Panc1 (cell line): ENCODE measurements around the gene HNRNPUL1. TPM values are rescaled to one million over a fixed set of nuclear protein-coding genes. Genes with fewer than 3 reads are reported as not detected.
A peak's percentile ranks its signal among the peaks of the same experiment; 100 is the strongest.

ENCODE experiments used
- ATAC-seq: fragments of 200-7000 bp; cut with Tn5 transposase; 2 replicates; pipeline ENCODE4 v1.9.1; 2020; ENCODE audit warnings: mild to moderate bottlenecking, moderate library complexity
- BruUV-seq: library from RNA; stranded (reverse); fragments of 400-500 nt; replicated peaks from 2 replicates; lab custom pipeline; 2021; lab: Mats Ljungman, UMichigan
- CTCF ChIA-PET: fragments of 300-600 bp; sonication (Branson Sonifier 250); formaldehyde crosslinking; loops from one replicate; lab custom pipeline; 2022; ENCODE audit warnings: antibody characterized with exemption; lab: Charles Lee
- POLR2A ChIA-PET: fragments of 300-600 bp; sonication (Branson Sonifier 250); formaldehyde crosslinking; loops from one replicate; lab custom pipeline; 2022; ENCODE audit warnings: antibody characterized with exemption; lab: Charles Lee
- DNase-seq: peaks from one replicate; pipeline ENCODE4 v3.0.0-alpha.2; 2010; ENCODE audit warnings: low read depth, low spot score
- H3K27ac ChIP-seq: 2 replicates; pipeline ENCODE4 v1.5.1; 2011; ENCODE audit warnings: mild to moderate bottlenecking, low read length, inconsistent platforms
- H3K27me3 ChIP-seq: fragments of 200-500 bp; sonication (Bioruptor generic); 2 replicates; pipeline ENCODE4 v1.6.0; 2014; ENCODE audit warnings: low read length, inconsistent platforms; ENCODE audit not compliant: control insufficient read depth, insufficient read depth
- H3K36me3 ChIP-seq: fragments of 200-500 bp; sonication (Bioruptor generic); 2 replicates; pipeline ENCODE4 v1.5.1; 2014; ENCODE audit warnings: inconsistent platforms, mild to moderate bottlenecking, low read length, moderate library complexity; ENCODE audit not compliant: control insufficient read depth, insufficient read depth
- H3K4me1 ChIP-seq: 2 replicates; pipeline ENCODE4 v1.5.1; 2011; ENCODE audit warnings: inconsistent platforms, mild to moderate bottlenecking, low read length, moderate library complexity; ENCODE audit not compliant: control insufficient read depth, insufficient read depth
- H3K4me3 ChIP-seq, 2 experiments: 2 replicates each; pipeline ENCODE4 v1.5.1; 2011 to 2012; ENCODE audit warnings: low read depth in 2 of 2, low read length in 2 of 2, mild to moderate bottlenecking in 2 of 2, inconsistent platforms in 1 of 2, moderate library complexity in 1 of 2
- H3K9me3 ChIP-seq: fragments of 200-500 bp; sonication (Bioruptor generic); 2 replicates; pipeline ENCODE4 v1.5.1; 2014; ENCODE audit warnings: low read depth, mild to moderate bottlenecking, inconsistent platforms, low read length, moderate library complexity; ENCODE audit not compliant: control insufficient read depth, insufficient read depth
- POLR2AphosphoS5 ChIP-seq: IDR thresholded peaks from 2 replicates; pipeline ENCODE4 v1.6.1; 2012; ENCODE audit warnings: mild to moderate bottlenecking, low read depth, low read length, moderate library complexity
- SIN3A ChIP-seq: IDR thresholded peaks from 2 replicates; pipeline ENCODE4 v1.6.1; 2012; ENCODE audit warnings: low read depth, mild to moderate bottlenecking, low read length, moderate library complexity, borderline replicate concordance; ENCODE audit not compliant: insufficient read depth
- TCF7L2 ChIP-seq: IDR thresholded peaks from 2 replicates; pipeline ENCODE4 v1.6.1; 2011; ENCODE audit warnings: mild to moderate bottlenecking, low read depth, low read length, inconsistent platforms
- in situ Hi-C: cut with HindIII; loops from 2 replicates; pipeline ENCODE4 v1.10.0; 2016; ENCODE audit warnings: low sequenced_read_pairs, low pct_unique_long_range_greater_than_20kb
- intact Hi-C: fragments of 100-400 bp; cut with micrococcal nuclease; formaldehyde crosslinking; loops from one replicate; pipeline ENCODE4 v1.10.0; 2022; ENCODE audit not compliant: unreplicated experiment
- total RNA-seq: library from RNA; stranded (reverse); gene quantifications from one replicate; pipeline ENCODE4 v1.2.1, GENCODE V29; 2021; ENCODE audit not compliant: unreplicated experiment
- TF ChIP-seq, protein P1 (sequence below), 2 experiments: IDR thresholded peaks; 2 replicates each; pipeline ENCODE4 v1.6.1; 2011 to 2012; ENCODE audit warnings: low read depth in 2 of 2, control low read depth in 1 of 2, low read length in 1 of 2, mild to moderate bottlenecking in 1 of 2, moderate library complexity in 1 of 2; ENCODE audit not compliant: insufficient read depth in 1 of 2
- TF ChIP-seq, protein P2 (sequence below): fragments of 450-650 bp; IDR thresholded peaks from 2 replicates; pipeline ENCODE4 v1.5.1; 2017; ENCODE audit warnings: mild to moderate bottlenecking

The HNRNPUL1 gene
- total RNA-seq, 1 experiment from 2014 or later: 183 TPM

- TF ChIP-seq TCF7L2: 0 out of 2 replicates have a peak, but pooled peaks have one; percentile 38
- TF ChIP-seq POLR2AphosphoS5: peak; percentile 85
- TF ChIP-seq, protein P1, sequence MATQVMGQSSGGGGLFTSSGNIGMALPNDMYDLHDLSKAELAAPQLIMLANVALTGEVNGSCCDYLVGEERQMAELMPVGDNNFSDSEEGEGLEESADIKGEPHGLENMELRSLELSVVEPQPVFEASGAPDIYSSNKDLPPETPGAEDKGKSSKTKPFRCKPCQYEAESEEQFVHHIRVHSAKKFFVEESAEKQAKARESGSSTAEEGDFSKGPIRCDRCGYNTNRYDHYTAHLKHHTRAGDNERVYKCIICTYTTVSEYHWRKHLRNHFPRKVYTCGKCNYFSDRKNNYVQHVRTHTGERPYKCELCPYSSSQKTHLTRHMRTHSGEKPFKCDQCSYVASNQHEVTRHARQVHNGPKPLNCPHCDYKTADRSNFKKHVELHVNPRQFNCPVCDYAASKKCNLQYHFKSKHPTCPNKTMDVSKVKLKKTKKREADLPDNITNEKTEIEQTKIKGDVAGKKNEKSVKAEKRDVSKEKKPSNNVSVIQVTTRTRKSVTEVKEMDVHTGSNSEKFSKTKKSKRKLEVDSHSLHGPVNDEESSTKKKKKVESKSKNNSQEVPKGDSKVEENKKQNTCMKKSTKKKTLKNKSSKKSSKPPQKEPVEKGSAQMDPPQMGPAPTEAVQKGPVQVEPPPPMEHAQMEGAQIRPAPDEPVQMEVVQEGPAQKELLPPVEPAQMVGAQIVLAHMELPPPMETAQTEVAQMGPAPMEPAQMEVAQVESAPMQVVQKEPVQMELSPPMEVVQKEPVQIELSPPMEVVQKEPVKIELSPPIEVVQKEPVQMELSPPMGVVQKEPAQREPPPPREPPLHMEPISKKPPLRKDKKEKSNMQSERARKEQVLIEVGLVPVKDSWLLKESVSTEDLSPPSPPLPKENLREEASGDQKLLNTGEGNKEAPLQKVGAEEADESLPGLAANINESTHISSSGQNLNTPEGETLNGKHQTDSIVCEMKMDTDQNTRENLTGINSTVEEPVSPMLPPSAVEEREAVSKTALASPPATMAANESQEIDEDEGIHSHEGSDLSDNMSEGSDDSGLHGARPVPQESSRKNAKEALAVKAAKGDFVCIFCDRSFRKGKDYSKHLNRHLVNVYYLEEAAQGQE (IDR thresholded peaks at IDR 0.05; ENCODE audit: insufficient read depth in 1 of 2, low read depth in 2 of 2, low read length in 1 of 2): 0 out of 4 replicates have a peak, but pooled peaks of 1 of the 2 experiments have one; percentile 38
- TF ChIP-seq SIN3A: peak; percentile 84; the same call in 1 of the 2 replicates
- TF ChIP-seq, protein P2, sequence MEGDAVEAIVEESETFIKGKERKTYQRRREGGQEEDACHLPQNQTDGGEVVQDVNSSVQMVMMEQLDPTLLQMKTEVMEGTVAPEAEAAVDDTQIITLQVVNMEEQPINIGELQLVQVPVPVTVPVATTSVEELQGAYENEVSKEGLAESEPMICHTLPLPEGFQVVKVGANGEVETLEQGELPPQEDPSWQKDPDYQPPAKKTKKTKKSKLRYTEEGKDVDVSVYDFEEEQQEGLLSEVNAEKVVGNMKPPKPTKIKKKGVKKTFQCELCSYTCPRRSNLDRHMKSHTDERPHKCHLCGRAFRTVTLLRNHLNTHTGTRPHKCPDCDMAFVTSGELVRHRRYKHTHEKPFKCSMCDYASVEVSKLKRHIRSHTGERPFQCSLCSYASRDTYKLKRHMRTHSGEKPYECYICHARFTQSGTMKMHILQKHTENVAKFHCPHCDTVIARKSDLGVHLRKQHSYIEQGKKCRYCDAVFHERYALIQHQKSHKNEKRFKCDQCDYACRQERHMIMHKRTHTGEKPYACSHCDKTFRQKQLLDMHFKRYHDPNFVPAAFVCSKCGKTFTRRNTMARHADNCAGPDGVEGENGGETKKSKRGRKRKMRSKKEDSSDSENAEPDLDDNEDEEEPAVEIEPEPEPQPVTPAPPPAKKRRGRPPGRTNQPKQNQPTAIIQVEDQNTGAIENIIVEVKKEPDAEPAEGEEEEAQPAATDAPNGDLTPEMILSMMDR: no peak
- peak; percentile 79 for ATAC-seq
- H3K9me3 ChIP-seq: no peaks in the 10 kb centered on the region
- ChIA-PET POLR2A (no interaction called here), CTCF (no interaction called here)
- peaks cover 15% of the 10 kb centered on the region for H3K4me1 ChIP-seq
- no peaks in the 10 kb centered on the region for H3K27me3 ChIP-seq
- BruUV-seq: TSS peak; percentile 79
- peaks cover 2% of the 10 kb centered on the region; the same call in 1 of the 2 replicates for H3K36me3 ChIP-seq
- peak within 1 kb of the TSS; percentile 63 to 75 for H3K4me3 ChIP-seq
- intact Hi-C loops (no loop called here), in situ Hi-C loops (no loop called here)
- no peak for DNase-seq
- H3K27ac ChIP-seq: peak within 1 kb of the TSS; percentile 89
Measured at GRCh38 chr19:41310033-41310831, 46.1 kb downstream of the HNRNPUL1 start, which contains the start of gene CCDC97. CCDC97 (plus strand) TSS chr19:41310172; CDS start chr19:41310311, 139 bp downstream.

DNA sequence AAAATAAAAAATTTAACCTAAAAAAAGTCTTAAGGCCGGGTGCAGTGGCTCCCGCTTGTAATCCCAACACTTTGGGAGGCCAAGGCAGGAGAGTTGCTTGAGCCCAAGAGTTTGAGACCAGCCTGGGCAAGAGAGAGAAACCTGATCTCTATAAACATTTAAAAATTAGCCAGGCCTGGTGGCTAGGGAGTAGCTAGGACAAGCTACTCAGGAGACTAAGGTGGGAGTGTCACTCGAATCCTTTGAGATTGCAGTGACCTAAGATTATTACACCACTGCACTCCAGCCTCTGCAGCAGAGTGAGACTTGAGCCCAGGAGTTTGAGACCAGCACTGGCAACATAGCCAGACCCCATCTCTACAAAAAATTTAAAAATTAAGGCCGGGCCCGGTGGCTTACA is 46.9 kb downstream of the HNRNPUL1 start:
- Histone ChIP-seq H3K27ac (peak overlapping the region; percentile 89), H3K27me3 (no peaks in the 10 kb centered on the region), H3K4me3 (peak overlapping the region; percentile 63 to 75), H3K36me3 (peaks cover 2% of the 10 kb centered on the region; the same call in 1 of the 2 replicates), H3K9me3 (no peaks in the 10 kb centered on the region), H3K4me1 (peaks cover 15% of the 10 kb centered on the region)
- ChIA-PET CTCF (no interaction called here), POLR2A (no interaction called here)
- DNase-seq (no peak), ATAC-seq (no peak)
- TF ChIP-seq SIN3A (no peak), TCF7L2 (no peak)
- TF ChIP-seq, protein P1 (IDR thresholded peaks at IDR 0.05; ENCODE audit: insufficient read depth in 1 of 2, low read depth in 2 of 2, low read length in 1 of 2): no peak
- no TSS peak for BruUV-seq
- intact Hi-C loops: no loop called here
- in situ Hi-C loops: no loop called here
